ELF-1 (cell line): ENCODE data around the gene EWSR1.

ENCODE experiments used
- DNase-seq: peaks from one replicate; pipeline ENCODE4 v3.0.0-alpha.2; 2016; ENCODE audit warnings: low read depth, low spot score

EWSR1 gene

GRCh38 chr22:29319072-29319471, 51.0 kb downstream of the EWSR1 start:
- no peak for DNase-seq

DNA sequence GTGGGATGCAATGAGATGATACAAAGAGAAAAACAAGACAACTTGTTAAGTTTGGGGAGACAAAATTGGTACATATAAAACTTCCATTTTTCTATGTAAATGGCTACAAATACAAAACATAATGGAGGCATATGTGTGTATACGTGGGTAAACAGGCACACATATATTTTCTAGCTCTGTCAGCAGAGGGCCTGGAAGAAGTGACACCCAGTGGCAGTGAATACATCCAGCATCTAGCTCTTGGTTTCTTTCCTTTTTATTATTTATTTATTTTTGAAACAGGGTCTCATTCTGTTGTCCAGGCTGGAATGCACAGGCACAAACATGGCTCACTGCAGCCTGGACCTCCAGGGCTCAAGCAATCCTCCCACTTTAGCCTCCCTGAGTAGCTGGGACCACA, 52.5 kb downstream of the EWSR1 start:
- DNase-seq: no peak

DNA sequence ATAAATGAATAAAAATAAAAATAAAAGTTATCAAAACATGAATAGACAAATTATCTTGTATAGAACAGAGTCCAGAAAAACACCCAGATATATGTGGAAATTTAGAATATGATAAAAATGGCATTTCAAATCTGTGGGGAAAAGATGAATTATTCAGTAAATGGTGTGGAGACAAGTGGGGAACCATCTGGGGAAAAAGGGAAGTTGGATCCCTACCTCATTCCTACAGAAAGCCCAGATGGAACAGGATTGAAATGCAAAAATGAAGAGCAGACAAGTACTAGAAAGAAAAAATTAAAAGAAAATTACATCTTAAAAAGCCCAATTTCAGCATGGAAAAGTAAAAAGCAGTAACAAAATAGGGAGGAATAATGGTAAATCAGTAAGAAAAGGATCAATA, 55.6 kb downstream of the EWSR1 start:
- DNase-seq: no peak

DNA sequence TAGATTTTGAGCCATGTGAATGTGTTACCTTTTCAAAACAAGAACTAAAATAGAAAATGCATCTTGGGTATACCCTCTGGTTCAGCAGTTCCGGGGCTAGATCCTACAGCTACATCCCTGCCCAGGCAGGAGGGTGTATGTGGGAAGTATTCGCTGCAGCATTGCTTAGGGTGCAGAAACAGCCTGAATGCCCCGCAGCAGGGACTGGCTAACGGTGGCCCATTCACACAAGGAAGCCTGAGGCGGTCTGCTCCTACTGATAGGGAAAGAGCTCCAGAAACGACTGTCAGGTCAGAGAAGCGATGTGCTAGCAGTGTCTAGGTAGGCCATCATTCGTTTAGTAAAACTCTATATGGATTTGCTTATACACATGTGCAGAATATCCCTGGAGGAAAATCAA, 57.3 kb downstream of the EWSR1 start:
- DNase-seq: peak; percentile 30

DNA sequence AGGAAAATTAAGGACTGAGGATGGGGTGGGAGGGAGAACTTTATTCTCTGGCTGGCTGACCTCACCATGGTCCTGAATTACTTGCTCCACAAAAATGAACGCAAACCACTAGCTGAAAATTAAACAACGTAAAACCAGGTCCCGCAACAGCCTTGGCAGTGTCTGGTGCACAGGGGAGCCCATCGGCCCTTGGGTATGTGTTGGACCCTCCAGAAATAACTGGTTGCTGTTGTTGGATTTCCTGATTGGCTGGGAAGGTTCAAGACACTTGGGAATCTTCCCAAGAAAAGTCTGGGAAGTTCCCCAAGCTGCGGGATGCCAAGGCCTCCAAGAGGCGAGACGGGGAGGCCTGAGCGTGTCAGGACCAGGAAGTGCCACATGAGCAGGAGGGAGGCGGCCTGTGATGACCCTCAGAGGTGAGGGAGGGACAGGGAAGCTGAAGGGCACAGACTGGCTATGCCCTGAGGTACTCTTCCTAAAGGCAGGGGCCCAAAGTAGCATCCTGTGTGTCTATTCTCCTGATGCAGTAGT, 57.8 kb downstream of the EWSR1 start:
- DNase-seq: no peak

GRCh38 chr22:29326481-29326880, 58.4 kb downstream of the EWSR1 start:
- DNase-seq: no peak

DNA sequence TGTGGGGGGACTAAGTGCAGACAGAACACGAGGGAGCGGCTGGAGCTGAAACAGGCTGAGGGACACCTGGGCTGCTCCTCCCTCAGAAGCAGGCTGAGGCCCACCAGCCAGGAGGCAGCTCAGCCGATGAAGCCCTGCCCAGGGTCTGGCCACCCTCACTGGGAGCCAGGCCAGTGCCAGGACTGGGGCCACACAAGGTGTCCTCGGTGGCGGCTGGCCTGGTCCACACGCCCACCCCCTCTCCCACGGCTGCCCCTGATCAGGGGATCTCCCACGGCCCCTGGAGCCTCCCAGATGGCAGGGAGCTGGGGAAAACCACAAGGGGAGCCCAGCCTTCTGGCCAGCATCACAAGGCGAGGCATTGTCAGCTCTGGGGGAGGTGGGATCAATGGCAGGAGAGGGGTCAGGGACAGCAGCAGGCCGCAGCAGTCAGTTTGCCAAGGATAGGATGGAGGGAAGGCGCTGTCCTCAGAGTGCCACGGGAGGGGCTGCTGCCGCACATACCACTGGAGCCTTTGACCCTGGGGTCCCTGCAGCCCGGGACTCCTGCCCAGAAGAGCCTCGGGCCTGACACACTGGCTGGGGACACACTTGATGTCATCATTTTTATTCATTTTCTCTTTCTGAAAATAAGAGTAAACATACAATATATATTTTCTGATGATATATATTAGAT, 59.2 kb downstream of the EWSR1 start:
- DNase-seq: no peak

GRCh38 chr22:29328055-29328454, 60.0 kb downstream of the EWSR1 start:
- DNase-seq: no peak

DNA sequence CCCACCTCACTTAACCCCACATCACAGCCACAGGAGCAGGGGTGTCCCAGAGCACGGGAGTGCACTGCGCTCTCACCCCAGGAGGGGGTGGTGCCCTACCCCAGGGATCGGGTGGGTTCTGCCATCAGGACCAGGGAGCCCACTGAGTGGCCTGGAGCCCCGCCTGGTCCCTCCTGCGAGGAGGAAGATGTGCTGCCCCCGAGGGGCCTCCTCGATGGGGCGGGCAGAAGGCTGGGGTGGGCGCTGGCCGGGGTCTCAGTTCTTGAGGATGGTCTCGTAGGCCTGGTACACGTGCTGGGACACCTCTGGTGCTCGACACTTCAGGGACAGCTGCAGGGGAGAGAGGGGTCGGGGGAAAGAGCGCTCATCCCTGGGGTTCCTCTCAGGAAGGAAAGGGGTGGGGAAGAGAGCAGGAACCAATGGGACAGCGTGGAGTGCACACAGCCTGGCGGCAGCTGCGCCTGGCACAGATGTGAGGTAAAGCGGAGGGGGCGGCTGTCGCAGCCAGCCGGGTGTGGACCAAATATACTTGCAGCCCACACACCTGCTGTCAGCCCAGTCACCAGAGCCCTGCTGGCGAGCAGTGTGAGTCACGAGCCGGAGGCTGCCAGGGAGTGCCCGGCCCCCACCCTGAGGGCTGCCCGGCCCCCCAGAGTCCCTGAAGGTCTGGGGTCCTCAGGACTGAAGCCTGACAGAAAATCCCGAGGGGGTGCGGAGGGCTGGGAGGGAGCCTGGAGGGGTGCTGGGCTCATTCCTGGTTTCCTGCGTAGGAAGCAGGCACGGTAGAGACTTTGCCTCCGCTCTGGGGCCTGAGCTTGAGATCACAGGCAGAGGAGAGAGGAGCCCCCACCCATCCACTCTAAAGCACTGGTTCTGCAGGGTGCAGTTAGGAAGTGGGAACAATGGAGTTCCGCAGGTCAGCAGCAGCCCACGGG, 60.8 kb downstream of the EWSR1 start:
- DNase-seq: no peak

DNA sequence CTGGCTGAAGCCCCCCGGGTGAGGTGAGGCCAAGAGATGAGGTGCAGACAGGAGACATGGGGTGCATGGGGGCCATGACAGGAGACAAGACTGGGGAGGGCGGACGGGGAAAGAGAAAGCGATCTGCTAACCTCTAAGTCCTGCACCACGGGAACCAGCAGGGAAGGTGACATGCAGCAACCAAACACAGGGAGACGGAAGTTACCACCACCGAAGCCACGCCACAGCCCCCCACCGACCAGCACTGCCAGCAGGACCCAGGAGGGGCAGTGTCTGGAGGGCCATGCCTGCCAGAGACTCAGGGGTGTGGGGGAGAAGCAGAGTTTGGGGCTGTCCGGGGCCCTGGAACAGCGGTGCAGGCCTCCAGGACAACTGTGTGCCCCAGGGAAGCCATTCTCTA, 61.5 kb downstream of the EWSR1 start:
- DNase-seq: no peak

- no peak for DNase-seq
Measured at GRCh38 chr22:29330291-29330690, 62.2 kb downstream of the EWSR1 start.

- peak; percentile 80 for DNase-seq
Measured at GRCh38 chr22:29330753-29331152, 62.7 kb downstream of the EWSR1 start.

GRCh38 chr22:29331213-29331612, 63.1 kb downstream of the EWSR1 start:
- DNase-seq: no peak

DNA sequence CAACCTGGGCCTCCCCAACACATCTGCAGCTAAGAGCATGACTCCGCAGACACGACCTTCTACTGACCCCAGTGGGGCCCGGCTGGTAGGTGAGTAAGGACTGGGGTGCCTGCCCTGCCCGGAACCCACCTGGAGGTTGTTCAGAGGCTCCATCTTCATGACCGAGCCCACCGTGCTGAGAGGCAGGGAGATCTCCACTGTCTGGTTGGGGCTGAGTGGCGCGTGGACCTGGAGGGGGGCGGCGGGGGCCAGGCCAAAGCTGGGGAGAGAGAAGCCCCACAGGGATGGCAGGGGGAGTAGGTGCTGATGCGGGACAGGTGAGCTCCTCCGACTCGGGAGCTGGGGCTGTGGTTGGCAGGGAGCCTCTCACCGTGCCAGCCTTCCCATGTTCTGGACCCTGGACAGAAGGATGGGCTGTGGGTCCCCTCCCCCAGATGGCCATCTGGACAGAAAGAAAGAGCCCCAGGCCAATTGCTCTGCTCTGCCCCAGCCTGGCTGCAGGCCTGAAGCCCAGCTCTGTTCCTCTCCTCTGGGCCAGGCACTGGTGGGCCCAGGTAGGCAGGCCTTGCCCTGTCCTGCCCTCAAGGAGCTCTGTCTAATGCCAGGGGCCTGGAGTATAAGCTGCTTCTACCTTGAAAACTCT, 63.7 kb downstream of the EWSR1 start:
- no peak for DNase-seq

DNA sequence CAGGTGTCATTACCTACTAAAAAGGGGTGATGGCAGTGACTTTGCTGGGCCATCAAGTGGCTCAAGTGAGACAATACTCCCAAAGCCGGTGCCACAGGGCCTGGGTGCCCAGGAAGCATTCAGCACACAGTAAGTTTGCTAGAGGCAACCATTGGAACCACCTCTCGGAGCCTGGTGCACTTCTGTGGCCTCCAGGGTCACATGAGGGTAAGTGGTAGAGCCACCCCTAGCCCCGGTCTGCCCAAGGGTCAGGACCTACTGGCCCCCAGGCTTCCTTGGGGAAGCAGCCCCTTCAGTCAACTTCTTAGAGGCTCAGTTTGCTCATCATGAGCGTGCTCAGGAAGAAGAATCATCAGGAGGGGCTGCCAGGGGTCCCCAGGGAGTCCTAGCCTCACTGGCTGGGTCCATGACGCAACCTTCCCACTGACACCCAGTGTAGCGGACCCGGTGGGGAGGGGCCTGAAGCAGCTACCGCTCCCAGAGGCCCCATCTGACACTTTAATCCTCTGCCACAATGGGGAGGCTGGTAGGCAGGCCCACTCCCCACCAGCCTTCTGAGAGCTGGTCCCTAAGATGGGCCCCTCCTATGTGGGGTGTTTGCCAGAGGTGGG, 64.9 kb downstream of the EWSR1 start:
- no peak for DNase-seq

- DNase-seq: no peak
Measured at GRCh38 chr22:29334148-29334547, 66.1 kb downstream of the EWSR1 start.

- DNase-seq: no peak
Measured at GRCh38 chr22:29334696-29335344, 66.8 kb downstream of the EWSR1 start.

DNA sequence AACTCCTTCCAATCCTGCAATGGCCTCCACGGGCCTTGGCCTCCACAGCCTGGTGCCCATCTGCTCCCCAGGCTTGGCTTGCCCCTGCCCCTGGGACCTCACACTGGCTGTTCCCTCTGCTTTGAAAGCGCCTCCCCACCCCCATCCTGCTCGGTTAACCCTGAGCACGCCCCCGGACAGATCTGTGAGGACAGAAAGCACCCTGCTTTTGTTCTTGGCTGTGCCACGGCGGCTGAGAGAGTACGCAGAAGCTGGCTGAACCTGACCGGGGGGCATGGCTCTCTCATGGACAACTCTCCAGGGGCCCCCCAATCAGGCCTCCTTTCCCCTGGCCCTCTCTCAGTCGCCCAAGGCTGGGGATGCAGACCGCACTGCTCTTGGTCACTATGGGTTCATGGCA, 67.6 kb downstream of the EWSR1 start:
- no peak for DNase-seq

- no peak for DNase-seq
Measured at GRCh38 chr22:29336751-29337490, 68.9 kb downstream of the EWSR1 start.

DNA sequence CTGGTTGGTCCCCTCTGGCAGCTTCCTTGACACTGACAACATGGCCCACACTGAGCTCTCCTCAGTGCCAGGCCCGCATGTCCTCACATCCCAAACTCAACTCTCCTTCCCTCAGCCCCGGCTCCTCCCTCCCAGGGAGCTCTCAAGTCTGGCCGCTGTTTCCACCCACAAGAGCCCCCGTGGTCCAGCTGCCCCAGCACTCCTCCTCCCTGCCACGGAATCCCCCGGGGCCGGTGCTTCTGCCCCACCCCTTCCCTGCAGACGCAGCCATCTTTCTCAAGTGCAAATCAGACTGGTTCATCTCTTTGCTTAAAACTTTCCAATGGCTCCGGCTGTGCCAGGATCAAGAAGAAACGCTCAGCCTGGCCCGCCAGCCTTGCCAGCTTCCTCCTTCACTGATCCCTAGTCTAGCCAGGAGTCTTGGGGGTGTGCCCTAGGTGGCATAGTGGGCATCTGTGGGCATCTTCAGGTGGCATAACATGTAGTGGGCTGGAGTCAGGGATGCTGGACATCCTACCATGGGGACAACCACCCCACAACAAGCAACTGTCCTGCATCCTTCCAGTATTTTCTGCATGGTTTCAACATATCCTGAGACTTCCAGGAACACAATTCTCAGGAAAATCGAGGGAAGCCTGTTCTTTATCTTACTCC, 69.7 kb downstream of the EWSR1 start:
- no peak for DNase-seq
